Limb (tissue), 2 donors: ENCODE data around the gene EML6.

Experiments
- DNase-seq, 2 donors: peaks; one replicate each; pipeline ENCODE4 v3.0.0-alpha.2; 2016; ENCODE audit errors: extremely low spot score in 2 of 2

The EML6 gene

GRCh38 chr2:54755641-54756326 is 32.3 kb downstream of the EML6 start:
- no peak for DNase-seq

GRCh38 chr2:54757500-54757899 is 34.0 kb downstream of the EML6 start:
- no peak for DNase-seq

- no peak for DNase-seq
These were observed 35.5 kb downstream of the EML6 start for GRCh38 chr2:54758951-54759350.

GRCh38 chr2:54760310-54760709 is 36.8 kb downstream of the EML6 start:
- no peak for DNase-seq

GRCh38 chr2:54763636-54764291 is 40.3 kb downstream of the EML6 start:
- no peak for DNase-seq

GRCh38 chr2:54767921-54768320 is 44.5 kb downstream of the EML6 start:
- no peak for DNase-seq

GRCh38 chr2:54768772-54769428 is 45.4 kb downstream of the EML6 start:
- no peak for DNase-seq

GRCh38 chr2:54770211-54770610 is 46.7 kb downstream of the EML6 start:
- no peak for DNase-seq

- no peak for DNase-seq
These were observed 47.2 kb downstream of the EML6 start for GRCh38 chr2:54770676-54771075.

GRCh38 chr2:54771166-54771885 is 47.9 kb downstream of the EML6 start:
- no peak for DNase-seq

GRCh38 chr2:54772110-54772509 is 48.6 kb downstream of the EML6 start:
- no peak for DNase-seq

GRCh38 chr2:54772531-54772930 is 49.1 kb downstream of the EML6 start:
- no peak for DNase-seq

GRCh38 chr2:54773233-54773632 is 49.8 kb downstream of the EML6 start:
- DNase-seq = no peak

- no peak for DNase-seq
These were observed 50.4 kb downstream of the EML6 start for GRCh38 chr2:54773838-54774237.

- no peak for DNase-seq
These were observed 52.2 kb downstream of the EML6 start for GRCh38 chr2:54775710-54776109.

- DNase-seq = no peak
These were observed 53.0 kb downstream of the EML6 start for GRCh38 chr2:54776494-54776893.

- DNase-seq = no peak
These were observed 59.9 kb downstream of the EML6 start for GRCh38 chr2:54783349-54783748.

- no peak for DNase-seq
These were observed 63.8 kb downstream of the EML6 start for GRCh38 chr2:54787270-54787669.

GRCh38 chr2:54787755-54788366 is 64.4 kb downstream of the EML6 start:
- DNase-seq = no peak

GRCh38 chr2:54789878-54790277 is 66.4 kb downstream of the EML6 start:
- no peak for DNase-seq

GRCh38 chr2:54791831-54792230 is 68.4 kb downstream of the EML6 start:
- DNase-seq = no peak

- no peak for DNase-seq
These were observed 73.8 kb downstream of the EML6 start for GRCh38 chr2:54797307-54797706.
